ENCODE data around the gene ZNF747. TPM values are rescaled to one million over a fixed set of nuclear protein-coding genes. Genes with fewer than 3 reads are reported as not detected.

ZNF747 gene
- total RNA-seq, 1 experiment from 2014 or later: 14.5 TPM

DNA sequence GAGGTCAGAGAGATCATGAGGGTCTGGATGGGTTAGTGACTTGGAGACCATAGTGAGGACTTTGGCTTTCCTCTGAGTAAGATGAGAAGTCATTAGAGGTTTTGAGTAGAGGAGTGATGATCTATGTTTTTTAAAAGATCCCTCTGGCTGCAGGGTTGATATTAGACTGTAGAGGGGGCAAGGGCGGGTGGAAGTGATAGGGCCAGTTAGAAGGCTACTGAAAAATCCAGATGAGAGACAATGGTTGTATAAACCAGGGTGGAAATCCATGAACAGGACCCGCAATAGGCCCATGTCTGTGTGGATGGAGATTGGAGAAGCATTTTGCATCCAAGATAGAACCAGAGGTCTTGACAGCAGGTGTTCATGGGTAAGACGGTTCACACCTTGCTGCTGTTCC, 52.3 kb downstream of the ZNF747 start:
- no peaks in the 10 kb centered on the region for H4K20me1 ChIP-seq (ENCODE audit: insufficient read depth)
- BruUV-seq (replicated peaks): no TSS peak
- H3K4me1 ChIP-seq (replicated peaks; ENCODE audit: insufficient read depth): no peaks in the 10 kb centered on the region
- no peak for DNase-seq
- no peaks in the 10 kb centered on the region for H3K79me2 ChIP-seq (ENCODE audit: low read depth)
- H3K4me2 ChIP-seq: no peak overlapping the region
- no peaks in the 10 kb centered on the region for H3K36me3 ChIP-seq (ENCODE audit: low read depth)
- no peak for TF ChIP-seq EZH2 (IDR thresholded peaks at IDR 0.05; ENCODE audit: low read depth)
- TF ChIP-seq, protein P1, sequence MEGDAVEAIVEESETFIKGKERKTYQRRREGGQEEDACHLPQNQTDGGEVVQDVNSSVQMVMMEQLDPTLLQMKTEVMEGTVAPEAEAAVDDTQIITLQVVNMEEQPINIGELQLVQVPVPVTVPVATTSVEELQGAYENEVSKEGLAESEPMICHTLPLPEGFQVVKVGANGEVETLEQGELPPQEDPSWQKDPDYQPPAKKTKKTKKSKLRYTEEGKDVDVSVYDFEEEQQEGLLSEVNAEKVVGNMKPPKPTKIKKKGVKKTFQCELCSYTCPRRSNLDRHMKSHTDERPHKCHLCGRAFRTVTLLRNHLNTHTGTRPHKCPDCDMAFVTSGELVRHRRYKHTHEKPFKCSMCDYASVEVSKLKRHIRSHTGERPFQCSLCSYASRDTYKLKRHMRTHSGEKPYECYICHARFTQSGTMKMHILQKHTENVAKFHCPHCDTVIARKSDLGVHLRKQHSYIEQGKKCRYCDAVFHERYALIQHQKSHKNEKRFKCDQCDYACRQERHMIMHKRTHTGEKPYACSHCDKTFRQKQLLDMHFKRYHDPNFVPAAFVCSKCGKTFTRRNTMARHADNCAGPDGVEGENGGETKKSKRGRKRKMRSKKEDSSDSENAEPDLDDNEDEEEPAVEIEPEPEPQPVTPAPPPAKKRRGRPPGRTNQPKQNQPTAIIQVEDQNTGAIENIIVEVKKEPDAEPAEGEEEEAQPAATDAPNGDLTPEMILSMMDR (conservative IDR thresholded peaks at IDR 0.05): peak; percentile 55; the same call in 1 of the 2 replicates
- H3F3A ChIP-seq (ENCODE audit: insufficient read depth, low read depth): no peaks in the 10 kb centered on the region
- intact Hi-C loops (cut with micrococcal nuclease; ENCODE audit: unreplicated experiment): no loop called here
- no peaks in the 10 kb centered on the region for H3K9me2 ChIP-seq (ENCODE audit: insufficient read depth)
- no peak overlapping the region for H2AFZ ChIP-seq
- POLR2A ChIA-PET (ENCODE audit: unreplicated experiment): no interaction called here
- H3K4me3 ChIP-seq: no peak overlapping the region
- H3K27ac ChIP-seq: no peak overlapping the region
- H3K9me3 ChIP-seq (ENCODE audit: insufficient read depth, low read depth): no peaks in the 10 kb centered on the region
- CTCF ChIA-PET: interaction anchor here (1.8 kb wide), 1 partner anchor 33 kb away, joined by 4 read pairs; no protein-coding TSS in a partner anchor
- 0 out of 2 replicates have a peak, but pooled peaks cover 4% of the 10 kb centered on the region for H3K27me3 ChIP-seq (ENCODE audit: insufficient read depth, low read depth)

DNA sequence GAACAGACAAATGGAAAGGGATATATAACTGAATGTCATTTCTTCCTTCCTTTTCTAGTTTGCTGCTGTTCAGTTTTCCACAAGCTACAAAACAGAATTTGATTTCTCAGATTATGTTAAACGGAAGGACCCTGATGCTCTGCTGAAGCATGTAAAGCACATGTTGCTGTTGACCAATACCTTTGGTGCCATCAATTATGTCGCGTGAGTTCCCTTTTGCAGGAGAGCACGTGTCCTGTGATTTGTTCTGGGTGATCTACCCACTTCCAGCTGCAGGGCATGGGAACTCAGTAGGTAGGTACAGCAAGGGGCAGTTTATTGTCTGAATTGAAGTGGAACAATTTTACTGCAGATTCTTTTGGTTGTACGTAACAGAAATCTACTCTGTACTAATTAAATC, 53.3 kb downstream of the ZNF747 start:
- Histone ChIP-seq H3K27ac (no peak overlapping the region), H3K4me1 (replicated peaks; ENCODE audit: insufficient read depth) (no peaks in the 10 kb centered on the region), H2AFZ (no peak overlapping the region), H3K4me2 (no peak overlapping the region), H3K36me3 (ENCODE audit: low read depth) (no peaks in the 10 kb centered on the region), H3K4me3 (no peak overlapping the region), H3K27me3 (ENCODE audit: insufficient read depth, low read depth) (0 out of 2 replicates have a peak, but pooled peaks cover 4% of the 10 kb centered on the region), H3F3A (ENCODE audit: insufficient read depth, low read depth) (no peaks in the 10 kb centered on the region), H3K79me2 (ENCODE audit: low read depth) (no peaks in the 10 kb centered on the region), H3K9me3 (ENCODE audit: insufficient read depth, low read depth) (no peaks in the 10 kb centered on the region), H3K9me2 (ENCODE audit: insufficient read depth) (no peaks in the 10 kb centered on the region), H4K20me1 (ENCODE audit: insufficient read depth) (no peaks in the 10 kb centered on the region)
- TF ChIP-seq, protein P1 (conservative IDR thresholded peaks at IDR 0.05): no peak
- no peak for TF ChIP-seq EZH2 (IDR thresholded peaks at IDR 0.05; ENCODE audit: low read depth)
- intact Hi-C loops (cut with micrococcal nuclease; ENCODE audit: unreplicated experiment): no loop called here
- DNase-seq: no peak
- POLR2A ChIA-PET (ENCODE audit: unreplicated experiment): interaction anchor here (0.6 kb wide), 1 partner anchor 10 kb away, joined by 7 read pairs; no protein-coding TSS in a partner anchor
- CTCF ChIA-PET: no interaction called here
- BruUV-seq (replicated peaks): no TSS peak

Small RNA genes lying within 50 kb of the gene (microRNA-seq; reads per million reads assigned to microRNA genes)
- not detected for gene MIR4518 (ENCODE audit: borderline number of aligned reads, borderline replicate concordance)

Other genes starting within 250 kb of the ZNF747 start
- gene CD2BP2, start 179.6 kb downstream of the ZNF747 start, total RNA-seq (2021): 84.6 TPM in 2 replicates
- gene TBC1D10B, start 164.4 kb downstream of the ZNF747 start, total RNA-seq (2021): 85.0 and 90.8 TPM in 2 replicates
- gene MYL11, start 160.1 kb downstream of the ZNF747 start, total RNA-seq (2021): 1.4 and 2.6 TPM in 2 replicates
- 6.7 and 7.6 TPM in 2 replicates for gene SEPTIN1, start 152.3 kb downstream of the ZNF747 start, total RNA-seq (2021)
- 20.1 and 25.9 TPM in 2 replicates for gene ZNF48, start 139.4 kb downstream of the ZNF747 start, total RNA-seq (2021)
- gene ZNF771, start 127.3 kb downstream of the ZNF747 start, total RNA-seq (2021): 19.0 and 21.9 TPM in 2 replicates
- gene DCTPP1, start 104.8 kb downstream of the ZNF747 start, total RNA-seq (2021): 80.4 and 109 TPM in 2 replicates
- 66.8 and 67.2 TPM in 2 replicates for gene SEPHS2, start 89.0 kb downstream of the ZNF747 start, total RNA-seq (2021)
- gene ITGAL, start 62.1 kb downstream of the ZNF747 start, total RNA-seq (2021): 0.50 TPM in 1 of 2 replicates, not detected in the other
- 64.2 and 68.4 TPM in 2 replicates for gene ZNF768, start 8.3 kb downstream of the ZNF747 start, total RNA-seq (2021)
- 12.3 and 12.4 TPM in 2 replicates for gene ZNF764, start 23.5 kb upstream of the ZNF747 start, total RNA-seq (2021)
- 13.1 and 25.7 TPM in 2 replicates for gene ZNF688, start 36.9 kb upstream of the ZNF747 start, total RNA-seq (2021)
- 30.9 and 39.8 TPM in 2 replicates for gene ZNF785, start 50.8 kb upstream of the ZNF747 start, total RNA-seq (2021)
- 9.1 and 10.1 TPM in 2 replicates for gene ZNF689, start 75.5 kb upstream of the ZNF747 start, total RNA-seq (2021)
- gene PRR14, start 116.1 kb upstream of the ZNF747 start, total RNA-seq (2021): 67.3 and 85.3 TPM in 2 replicates
- 87.5 and 128 TPM in 2 replicates for gene FBRS, start 123.6 kb upstream of the ZNF747 start, total RNA-seq (2021)
- gene SRCAP, start 164.3 kb upstream of the ZNF747 start, total RNA-seq (2021): 92.0 and 116 TPM in 2 replicates
- gene PHKG2, start 213.6 kb upstream of the ZNF747 start, total RNA-seq (2021): 66.1 and 67.3 TPM in 2 replicates
- gene CFAP119, start 227.2 kb upstream of the ZNF747 start, total RNA-seq (2021): 17.9 and 19.9 TPM in 2 replicates
- 149 and 178 TPM in 2 replicates for gene RNF40, start 227.5 kb upstream of the ZNF747 start, total RNA-seq (2021)

Data from PC-9 (cell line).